Measurements from ENCODE around the gene VWA3B.

- no peak for TF ChIP-seq CSRNP3 (CRISPR knock-in tag; IDR thresholded peaks at IDR 0.05)
- TF ChIP-seq ZNF8 (CRISPR knock-in tag; IDR thresholded peaks at IDR 0.05), result no peak
- no peak for TF ChIP-seq ISL1 (CRISPR knock-in tag; IDR thresholded peaks at IDR 0.05)
- TF ChIP-seq CSDC2 (CRISPR knock-in tag; IDR thresholded peaks at IDR 0.05), result no peak
- no peak for TF ChIP-seq GLIS3 (CRISPR knock-in tag; IDR thresholded peaks at IDR 0.05)
- TF ChIP-seq PPARA (CRISPR knock-in tag; IDR thresholded peaks at IDR 0.05; ENCODE audit: borderline replicate concordance), result no peak
- TF ChIP-seq PATZ1 (CRISPR knock-in tag; IDR thresholded peaks at IDR 0.05; ENCODE audit: borderline replicate concordance), result no peak
- no peak for TF ChIP-seq ESRRG (CRISPR knock-in tag; IDR thresholded peaks at IDR 0.05)
- TF ChIP-seq ZFP3 (CRISPR knock-in tag; IDR thresholded peaks at IDR 0.05), result no peak
- TF ChIP-seq ARNTL (CRISPR knock-in tag; IDR thresholded peaks at IDR 0.05; ENCODE audit: borderline replicate concordance, low read depth), result no peak
- no peak for TF ChIP-seq TOX (CRISPR knock-in tag; IDR thresholded peaks at IDR 0.05; ENCODE audit: borderline replicate concordance)
- no peak for TF ChIP-seq ZFP30 (CRISPR knock-in tag; IDR thresholded peaks at IDR 0.05)
- no peak for TF ChIP-seq ZNF70 (CRISPR knock-in tag; IDR thresholded peaks at IDR 0.05)
- no peak for TF ChIP-seq OSR1 (CRISPR knock-in tag; IDR thresholded peaks at IDR 0.05)
Measured at GRCh38 chr2:98114643-98115330, 27.8 kb downstream of the VWA3B start.

Data from SK-N-SH treated with all-trans-retinoic acid at 6 μM for 48 hours (cell line).